Suprapubic skin (tissue), 4 donors: ENCODE measurements around the gene SHC2. TPM values are rescaled to one million over a fixed set of nuclear protein-coding genes. Genes with fewer than 3 reads are reported as not detected.
A peak's percentile ranks its signal among the peaks of the same experiment; 100 is the strongest.
"Not testable (repeated sequence)": the region's sequence is repeated elsewhere in the genome, so short reads cannot be mapped to it uniquely, and the experiment has no call there.

ENCODE experiments used
- DNase-seq, 2 donors: peaks; one replicate each; pipeline ENCODE4 v3.0.0-alpha.2; 2019; ENCODE audit warnings: low spot score in 2 of 2
- H3K27ac ChIP-seq: fragments of 200-600 bp; sonication (generic); one replicate; pipeline ENCODE4 v1.5.1; 2019
- H3K27me3 ChIP-seq: fragments of 200-600 bp; sonication (generic); one replicate; pipeline ENCODE4 v1.5.1; 2019
- H3K36me3 ChIP-seq: fragments of 200-600 bp; sonication (generic); one replicate; pipeline ENCODE4 v1.5.1; 2019
- H3K4me1 ChIP-seq: fragments of 200-600 bp; sonication (generic); one replicate; pipeline ENCODE4 v1.5.1; 2019
- H3K4me3 ChIP-seq: fragments of 200-600 bp; sonication (generic); one replicate; pipeline ENCODE4 v1.5.1; 2019; ENCODE audit warnings: mild to moderate bottlenecking
- H3K9me3 ChIP-seq: fragments of 200-600 bp; sonication (generic); one replicate; pipeline ENCODE4 v1.5.1; 2019
- EP300 ChIP-seq: sonication (generic); formaldehyde crosslinking; IDR thresholded peaks from one replicate; pipeline ENCODE4 v1.6.1; 2017; ENCODE audit warnings: antibody characterized with exemption
- POLR2A ChIP-seq, 2 donors: fragments of 450-650 bp; IDR thresholded peaks; one replicate each; pipeline ENCODE4 v1.6.1; 2017; ENCODE audit warnings: antibody characterized with exemption in 2 of 2, mild to moderate bottlenecking in 2 of 2, moderate library complexity in 2 of 2
- POLR2AphosphoS5 ChIP-seq, 3 donors: sonication (generic); formaldehyde crosslinking; IDR thresholded peaks; one replicate each; pipeline ENCODE4 v1.6.1; 2017; ENCODE audit warnings: antibody characterized with exemption in 3 of 3
- WGBS: methylation state at CpG from one replicate; pipeline ENCODE4 v1.1.5; 2018; 5-methylcytosine and 5-hydroxymethylcytosine counted together
- total RNA-seq, 4 donors: library from RNA; depleted of rRNA; stranded (reverse); fragments of >200 nt; gene quantifications; one replicate each; pipeline ENCODE4 v1.1.0, GENCODE V29; 2016
- TF ChIP-seq, protein P1 (sequence below), 2 donors: fragments of 200-600 bp in 1 of 2; fragments of 450-650 bp in 1 of 2; sonication (generic) in 1 of 2; IDR thresholded peaks; one replicate each; pipeline ENCODE4 v1.5.1; 2016 to 2019; ENCODE audit warnings: antibody characterized with exemption in 2 of 2, mild to moderate bottlenecking in 1 of 2, moderate library complexity in 1 of 2

The SHC2 gene
- total RNA-seq, 4 donors from 2014 or later: 16.3 to 40.7 (median 19.6) TPM

DNA sequence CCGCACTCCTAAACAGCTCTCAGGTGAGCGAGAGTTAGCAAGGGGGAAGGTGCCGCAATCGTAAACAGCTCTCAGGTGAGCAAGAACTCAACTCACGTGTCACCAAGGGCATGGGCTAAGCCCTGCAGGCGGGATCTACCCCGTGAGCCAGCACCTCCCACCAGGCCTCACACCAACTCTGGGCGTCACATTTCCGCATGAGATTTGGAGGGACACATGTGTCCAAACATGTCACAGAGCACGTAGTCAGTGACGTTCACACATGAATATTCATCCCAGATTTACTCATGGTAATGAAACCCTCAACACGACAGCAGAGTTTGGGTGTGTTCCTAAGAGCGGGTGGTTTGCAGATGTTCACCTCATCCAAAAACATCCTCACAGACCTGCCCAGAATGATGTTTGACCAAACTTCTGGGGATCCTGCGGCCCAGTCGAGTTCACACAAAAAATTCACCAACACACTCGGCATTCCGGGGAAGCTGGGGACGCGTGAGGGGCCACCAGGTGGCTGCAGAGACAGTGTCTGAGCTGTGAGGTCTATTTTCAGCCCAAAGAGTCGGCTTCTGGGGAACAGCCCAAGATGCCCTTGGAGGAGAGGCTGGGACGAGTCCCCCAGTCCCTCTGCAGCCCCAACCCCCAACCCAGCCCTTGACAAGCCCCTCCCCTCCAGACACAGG is 71.4 kb downstream of the SHC2 start:
- Histone ChIP-seq H3K4me1 (no peaks in the 10 kb centered on the region), H3K27me3 (peaks cover 18% of the 10 kb centered on the region), H3K9me3 (no peaks in the 10 kb centered on the region), H3K36me3 (no peaks in the 10 kb centered on the region), H3K4me3 (no peak overlapping the region), H3K27ac (no peak overlapping the region)
- no peak for TF ChIP-seq EP300
- TF ChIP-seq POLR2AphosphoS5 (IDR thresholded peaks at IDR 0.05): no peak
- TF ChIP-seq POLR2A (IDR thresholded peaks at IDR 0.05): no peak
- TF ChIP-seq, protein P1, sequence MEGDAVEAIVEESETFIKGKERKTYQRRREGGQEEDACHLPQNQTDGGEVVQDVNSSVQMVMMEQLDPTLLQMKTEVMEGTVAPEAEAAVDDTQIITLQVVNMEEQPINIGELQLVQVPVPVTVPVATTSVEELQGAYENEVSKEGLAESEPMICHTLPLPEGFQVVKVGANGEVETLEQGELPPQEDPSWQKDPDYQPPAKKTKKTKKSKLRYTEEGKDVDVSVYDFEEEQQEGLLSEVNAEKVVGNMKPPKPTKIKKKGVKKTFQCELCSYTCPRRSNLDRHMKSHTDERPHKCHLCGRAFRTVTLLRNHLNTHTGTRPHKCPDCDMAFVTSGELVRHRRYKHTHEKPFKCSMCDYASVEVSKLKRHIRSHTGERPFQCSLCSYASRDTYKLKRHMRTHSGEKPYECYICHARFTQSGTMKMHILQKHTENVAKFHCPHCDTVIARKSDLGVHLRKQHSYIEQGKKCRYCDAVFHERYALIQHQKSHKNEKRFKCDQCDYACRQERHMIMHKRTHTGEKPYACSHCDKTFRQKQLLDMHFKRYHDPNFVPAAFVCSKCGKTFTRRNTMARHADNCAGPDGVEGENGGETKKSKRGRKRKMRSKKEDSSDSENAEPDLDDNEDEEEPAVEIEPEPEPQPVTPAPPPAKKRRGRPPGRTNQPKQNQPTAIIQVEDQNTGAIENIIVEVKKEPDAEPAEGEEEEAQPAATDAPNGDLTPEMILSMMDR (IDR thresholded peaks at IDR 0.05): no peak
- peak in 1 of 2 donors; percentile 58 for DNase-seq
- 59% methylated on average over 20 of the region's 21 CpGs for WGBS

DNA sequence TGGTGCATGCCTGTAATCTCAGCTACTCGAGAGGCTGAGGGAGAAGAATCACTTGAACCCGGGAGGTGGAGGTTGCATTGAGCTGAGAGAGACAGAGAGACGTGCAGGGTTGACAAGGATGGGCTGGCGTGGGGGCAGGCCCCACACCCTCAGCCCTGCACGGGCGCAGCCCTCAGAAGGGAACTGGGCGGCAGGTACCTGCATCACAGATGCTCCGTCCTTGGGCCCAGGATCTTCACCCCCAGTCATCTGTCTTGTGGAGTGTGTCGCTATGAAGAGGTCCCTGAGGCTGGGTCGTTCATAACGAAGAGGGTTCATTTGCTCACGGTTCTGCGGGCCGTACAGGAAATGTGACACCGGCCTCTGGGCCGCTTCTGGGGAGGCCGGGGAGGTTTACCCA is 72.1 kb downstream of the SHC2 start:
- peaks cover 24% of the 10 kb centered on the region for H3K27me3 ChIP-seq
- H3K4me1 ChIP-seq: no peaks in the 10 kb centered on the region
- no peak overlapping the region for H3K27ac ChIP-seq
- DNase-seq: peak in 1 of 2 donors; percentile 44
- H3K9me3 ChIP-seq: no peaks in the 10 kb centered on the region
- TF ChIP-seq POLR2A (IDR thresholded peaks at IDR 0.05): no peak
- TF ChIP-seq EP300: no peak
- TF ChIP-seq POLR2AphosphoS5 (IDR thresholded peaks at IDR 0.05): no peak
- TF ChIP-seq, protein P1 (IDR thresholded peaks at IDR 0.05): no peak
- WGBS: 73% methylated on average over 17 of the region's 17 CpGs
- no peaks in the 10 kb centered on the region for H3K36me3 ChIP-seq
- no peak overlapping the region for H3K4me3 ChIP-seq

DNA sequence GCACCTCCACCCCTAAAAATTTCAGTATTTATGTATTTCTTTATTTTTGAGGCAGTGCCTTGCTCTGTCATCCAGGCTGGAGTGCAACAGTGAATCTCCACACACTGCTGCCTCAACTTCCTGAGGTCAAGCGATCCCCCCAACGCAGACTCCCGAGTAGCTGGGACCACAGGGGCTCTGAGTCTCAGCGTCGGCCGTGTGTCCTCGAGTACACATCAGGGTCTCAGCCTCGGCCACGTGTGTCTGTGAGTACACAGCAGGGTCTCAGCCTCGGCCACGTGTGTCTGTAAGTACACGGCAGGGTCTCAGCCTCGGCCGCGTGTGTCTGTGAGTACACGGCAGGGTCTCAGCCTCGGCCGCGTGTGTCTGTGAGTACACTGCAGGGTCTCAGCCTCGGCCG is 73.1 kb downstream of the SHC2 start:
- TF ChIP-seq EP300 (no peak), POLR2AphosphoS5 (IDR thresholded peaks at IDR 0.05) (no peak), POLR2A (IDR thresholded peaks at IDR 0.05) (no peak)
- TF ChIP-seq, protein P1 (IDR thresholded peaks at IDR 0.05): no peak
- no peak overlapping the region for H3K4me3 ChIP-seq
- 88% methylated on average over 14 of the region's 21 CpGs for WGBS
- H3K27me3 ChIP-seq: peaks cover 33% of the 10 kb centered on the region
- H3K9me3 ChIP-seq: no peaks in the 10 kb centered on the region
- H3K36me3 ChIP-seq: no peaks in the 10 kb centered on the region
- H3K27ac ChIP-seq: no peak overlapping the region
- no peak for DNase-seq
- no peaks in the 10 kb centered on the region for H3K4me1 ChIP-seq

DNA sequence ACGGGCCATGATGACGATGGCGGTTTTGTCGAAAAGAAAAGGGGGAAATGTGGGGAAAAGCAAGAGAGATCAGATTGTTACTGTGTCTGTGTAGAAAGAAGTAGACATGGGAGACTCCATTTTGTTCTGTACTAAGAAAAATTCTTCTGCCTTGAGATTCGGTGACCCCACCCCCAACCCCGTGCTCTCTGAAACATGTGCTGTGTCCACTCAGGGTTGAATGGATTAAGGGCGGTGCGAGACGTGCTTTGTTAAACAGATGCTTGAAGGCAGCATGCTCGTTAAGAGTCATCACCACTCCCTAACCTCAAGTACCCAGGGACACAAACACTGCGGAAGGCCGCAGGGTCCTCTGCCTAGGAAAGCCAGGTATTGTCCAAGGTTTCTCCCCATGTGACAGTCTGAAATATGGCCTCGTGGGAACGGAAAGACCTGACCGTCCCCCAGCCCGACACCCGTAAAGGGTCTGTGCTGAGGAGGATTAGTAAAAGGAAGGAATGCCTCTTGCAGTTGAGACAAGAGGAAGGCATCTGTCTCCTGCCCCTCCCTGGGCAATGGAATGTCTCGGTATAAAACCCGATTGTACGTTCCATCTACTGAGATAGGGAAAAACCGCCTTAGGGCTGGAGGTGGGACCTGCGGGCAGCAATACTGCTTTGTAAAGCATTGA is 74.1 kb downstream of the SHC2 start:
- not testable (repeated sequence) for H3K4me3 ChIP-seq, H3K4me1 ChIP-seq, H3K36me3 ChIP-seq, H3K9me3 ChIP-seq, H3K27ac ChIP-seq
- 21% methylated on average over 11 of the region's 22 CpGs for WGBS
- H3K27me3 ChIP-seq: peaks cover 38% of the 10 kb centered on the region
- DNase-seq: peak in 1 of 2 donors; percentile 33

DNA sequence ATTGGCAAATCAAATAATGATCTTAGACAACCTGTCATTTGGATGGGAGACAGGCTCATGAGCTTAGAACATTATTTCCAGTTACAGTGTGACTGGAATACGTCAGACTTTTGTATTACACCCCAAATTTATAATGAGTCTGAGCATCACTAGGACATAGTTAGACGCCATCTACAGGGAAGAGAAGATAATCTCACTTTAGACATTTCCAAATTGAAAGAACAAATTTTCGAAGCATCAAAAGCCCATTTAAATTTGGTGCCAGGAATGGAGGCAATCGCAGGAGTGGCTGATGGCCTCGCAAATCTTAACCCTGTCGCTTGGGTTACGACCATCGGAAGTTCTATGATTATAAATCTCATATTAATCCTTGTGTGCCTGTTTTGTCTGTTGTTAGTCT is 74.6 kb downstream of the SHC2 start:
- H3K27ac ChIP-seq, H3K4me1 ChIP-seq, H3K9me3 ChIP-seq, H3K4me3 ChIP-seq, DNase-seq, H3K36me3 ChIP-seq: not testable (repeated sequence)
- WGBS: 60% methylated on average over 8 of the region's 8 CpGs
- H3K27me3 ChIP-seq: peaks cover 40% of the 10 kb centered on the region

DNA sequence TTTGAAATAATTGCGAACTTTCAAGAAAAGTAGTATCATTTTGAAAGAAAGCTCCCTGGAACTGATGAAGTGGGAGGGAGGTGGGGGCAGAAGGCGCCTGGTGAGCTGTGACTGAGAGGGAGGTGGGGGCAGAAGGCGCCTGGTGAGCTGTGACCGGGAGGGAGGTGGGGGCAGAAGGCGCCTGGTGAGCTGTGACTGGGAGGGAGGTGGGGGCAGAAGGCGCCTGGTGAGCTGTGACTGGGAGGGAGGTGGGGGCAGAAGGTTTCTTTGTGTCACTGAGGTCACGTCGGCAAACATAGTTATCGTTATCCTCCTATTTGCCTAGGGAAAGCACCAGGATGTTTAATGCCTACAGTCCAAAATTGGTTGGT is 76.0 kb downstream of the SHC2 start:
- H3K27ac ChIP-seq: no peak overlapping the region
- DNase-seq: no peak
- H3K4me1 ChIP-seq: no peaks in the 10 kb centered on the region
- no peak for TF ChIP-seq POLR2A (IDR thresholded peaks at IDR 0.05)
- no peak for TF ChIP-seq EP300
- no peak for TF ChIP-seq POLR2AphosphoS5 (IDR thresholded peaks at IDR 0.05)
- TF ChIP-seq, protein P1 (IDR thresholded peaks at IDR 0.05): no peak
- WGBS: 74% methylated on average over 9 of the region's 9 CpGs
- no peak overlapping the region for H3K4me3 ChIP-seq
- H3K27me3 ChIP-seq: peaks cover 39% of the 10 kb centered on the region
- H3K36me3 ChIP-seq: no peaks in the 10 kb centered on the region
- H3K9me3 ChIP-seq: no peaks in the 10 kb centered on the region
